Renal cortex interstitium (tissue), 11 donors: ENCODE measurements around the gene IRS4. TPM values are rescaled to one million over a fixed set of nuclear protein-coding genes. Genes with fewer than 3 reads are reported as not detected.

Source experiments
- DNase-seq, 11 donors: peaks; one replicate each; pipeline ENCODE4 v3.0.0-alpha.2; 2013; ENCODE audit warnings: low read depth in 9 of 11, low spot score in 4 of 11; ENCODE audit errors: extremely low read depth in 1 of 11
- polyA plus RNA-seq, 3 donors: library from polyadenylated mRNA; unstranded; fragments of 120-200 nt; gene quantifications; one replicate each; pipeline ENCODE4 v1.2.1, GENCODE V29; 2013; ENCODE audit not compliant: insufficient read length in 3 of 3

IRS4 gene
- polyA plus RNA-seq, 3 donors: 1.7 to 2.7 (median 1.7) TPM

DNA sequence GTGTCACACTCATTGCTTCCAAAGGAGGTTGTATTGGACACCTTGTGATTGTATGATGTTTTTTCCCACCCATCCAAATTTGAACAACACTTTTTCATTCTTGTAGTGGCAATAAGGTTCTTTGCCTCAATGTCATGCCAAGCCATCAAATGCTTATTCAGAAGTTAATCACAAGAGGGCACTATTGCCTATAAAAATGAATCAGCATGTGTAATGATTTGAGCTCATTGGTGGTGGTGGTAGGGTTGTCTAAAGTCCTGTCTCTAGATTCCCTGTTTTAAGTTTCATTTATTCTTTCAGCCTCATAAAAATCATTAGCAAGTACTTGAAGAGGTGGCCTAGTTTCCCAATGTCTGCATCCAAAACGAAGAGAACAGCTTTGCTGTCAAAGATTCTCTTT lies 37.0 kb downstream of the IRS4 start:
- peak in 10 of 11 donors; percentile 2 to 18 (median 6) for DNase-seq

GRCh38 chrX:108696690-108697089 lies 39.7 kb downstream of the IRS4 start:
- no peak for DNase-seq
